MCF 10A (cell line): Measurements from ENCODE around the gene SDR42E2. TPM values are rescaled to one million over a fixed set of nuclear protein-coding genes. Genes with fewer than 3 reads are reported as not detected.
A peak's percentile ranks its signal among the peaks of the same experiment; 100 is the strongest.

Experiments
- BruUV-seq: library from RNA; stranded (reverse); fragments of 400-500 nt; replicated peaks from 2 replicates; lab custom pipeline; 2021; lab: Mats Ljungman, UMichigan
- CTCF ChIA-PET: fragments of 300-600 bp; sonication (Branson Sonifier 250); formaldehyde crosslinking; extraction: SDS; loops from one replicate; lab custom pipeline; 2021; ENCODE audit warnings: antibody characterized with exemption, inconsistent platforms; lab: Yijun Ruan, JAX
- POLR2A ChIA-PET: fragments of 300-600, 350-650 bp; sonication (Branson Sonifier 250); formaldehyde crosslinking; extraction: SDS; loops from one replicate; lab custom pipeline; 2020; ENCODE audit warnings: antibody characterized with exemption, inconsistent platforms; lab: Yijun Ruan, JAX
- DNase-seq: peaks from one replicate; pipeline ENCODE4 v3.0.0-alpha.2; 2018; ENCODE audit not compliant: unreplicated experiment
- H3K27ac Mint-ChIP-seq: one replicate; pipeline ENCODE4 v1.8.0; 2022; ENCODE audit warnings: mild to moderate bottlenecking, low read depth, mixed read lengths; ENCODE audit not compliant: unreplicated experiment
- H3K27me3 Mint-ChIP-seq: one replicate; pipeline ENCODE4 v1.8.0; 2022; ENCODE audit warnings: mixed read lengths; ENCODE audit not compliant: insufficient read depth, unreplicated experiment
- H3K36me3 Mint-ChIP-seq: one replicate; pipeline ENCODE4 v1.8.0; 2022; ENCODE audit warnings: mild to moderate bottlenecking, moderate library complexity, mixed read lengths; ENCODE audit not compliant: insufficient read depth, unreplicated experiment
- H3K4me1 Mint-ChIP-seq: one replicate; pipeline ENCODE4 v1.8.0; 2022; ENCODE audit warnings: mixed read lengths; ENCODE audit not compliant: insufficient read depth, unreplicated experiment
- H3K4me3 Mint-ChIP-seq: one replicate; pipeline ENCODE4 v1.8.0; 2022; ENCODE audit warnings: mild to moderate bottlenecking, moderate library complexity, mixed read lengths; ENCODE audit not compliant: unreplicated experiment
- H3K9me3 Mint-ChIP-seq: one replicate; pipeline ENCODE4 v1.8.0; 2022; ENCODE audit warnings: mixed read lengths; ENCODE audit not compliant: unreplicated experiment
- CTCF ChIP-seq: fragments of 200-600 bp; IDR thresholded peaks from one replicate; pipeline ENCODE4 v1.8.0; 2022; ENCODE audit warnings: antibody characterized with exemption, mild to moderate bottlenecking; ENCODE audit not compliant: unreplicated experiment
- intact Hi-C: fragments of 100-400 bp; cut with micrococcal nuclease; formaldehyde crosslinking; loops from 2 replicates; pipeline ENCODE4 v1.14.1; 2022
- total RNA-seq: library from RNA; stranded (reverse); gene quantifications from 2 replicates; pipeline ENCODE4 v1.2.3, GENCODE V29; 2022

The SDR42E2 gene
- total RNA-seq, 1 experiment from 2014 or later = not detected

DNA sequence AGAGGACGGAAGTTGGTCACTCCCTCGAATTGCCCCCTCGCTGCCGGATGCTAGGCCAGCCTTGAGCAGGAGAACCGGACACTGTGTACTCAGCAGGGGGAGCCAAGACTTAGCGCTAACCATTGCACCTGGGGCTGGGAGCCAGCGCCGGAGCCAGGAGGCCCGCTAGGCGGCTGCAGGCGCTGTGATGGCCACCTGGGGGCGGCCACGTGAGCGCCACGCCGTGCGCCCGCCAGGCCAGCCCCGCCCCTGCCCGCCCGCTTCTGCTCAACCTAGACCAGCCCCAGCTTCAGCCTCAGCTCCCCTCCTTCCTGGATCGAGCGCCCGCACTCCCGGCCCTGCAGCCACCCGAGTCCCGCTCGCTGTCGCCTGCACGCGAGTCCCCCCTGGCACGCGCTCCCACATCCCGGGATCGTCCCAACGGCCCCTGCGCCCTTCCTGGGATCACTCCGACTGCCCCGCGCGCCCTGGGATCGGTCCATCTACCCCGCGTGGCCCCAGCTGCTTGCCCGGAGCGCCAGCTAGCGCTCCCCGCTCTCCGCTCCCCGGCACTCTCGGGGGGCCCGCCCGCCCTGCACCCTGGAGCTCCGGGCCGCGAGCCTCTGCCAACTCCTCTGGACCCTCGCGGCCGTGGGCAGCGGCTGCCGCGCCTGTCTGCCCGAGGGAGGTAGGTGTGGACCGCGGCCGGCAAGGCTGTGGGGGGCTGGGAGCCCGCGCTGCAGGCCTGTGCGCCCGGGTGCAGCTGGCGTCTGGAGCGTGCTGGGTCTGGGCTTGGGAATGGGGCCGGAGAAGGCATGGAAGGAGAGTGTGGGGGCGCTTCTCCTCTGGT is 43.9 kb downstream of the SDR42E2 start, which contains the start of gene EEF2K:
Gene EEF2K (plus strand): TSS at position 266 of the 829 bp plus-strand sequence. CDS start 19,452 bp downstream, outside the sequence.
- Mint-ChIP-seq H3K27me3 (no peaks in the 10 kb centered on the region), H3K36me3 (peaks cover 10% of the 10 kb centered on the region), H3K9me3 (no peaks in the 10 kb centered on the region), H3K4me1 (peaks cover 19% of the 10 kb centered on the region), H3K27ac (peak within 1 kb of the TSS; percentile 70), H3K4me3 (peak within 1 kb of the TSS; percentile 79)
- POLR2A ChIA-PET = interaction anchor here (0.5 to 10.0 kb wide), 12 partner anchors 11 to 253 kb away, joined by 3 to 104 read pairs (median 6); partner anchors contain the start of genes POLR3E and UQCRC2
- no TSS peak for BruUV-seq
- peak; percentile 83 for TF ChIP-seq CTCF
- intact Hi-C loops = loop anchor here (1.0 kb wide), 2 partner anchors 26 to 91 kb away; partner anchors contain the start of gene POLR3E
- DNase-seq = peak; percentile 96
- CTCF ChIA-PET = interaction anchor here (0.6 to 5.0 kb wide), 12 partner anchors 9 to 94 kb away, joined by 3 to 32 read pairs (median 4); partner anchors contain the start of gene POLR3E

DNA sequence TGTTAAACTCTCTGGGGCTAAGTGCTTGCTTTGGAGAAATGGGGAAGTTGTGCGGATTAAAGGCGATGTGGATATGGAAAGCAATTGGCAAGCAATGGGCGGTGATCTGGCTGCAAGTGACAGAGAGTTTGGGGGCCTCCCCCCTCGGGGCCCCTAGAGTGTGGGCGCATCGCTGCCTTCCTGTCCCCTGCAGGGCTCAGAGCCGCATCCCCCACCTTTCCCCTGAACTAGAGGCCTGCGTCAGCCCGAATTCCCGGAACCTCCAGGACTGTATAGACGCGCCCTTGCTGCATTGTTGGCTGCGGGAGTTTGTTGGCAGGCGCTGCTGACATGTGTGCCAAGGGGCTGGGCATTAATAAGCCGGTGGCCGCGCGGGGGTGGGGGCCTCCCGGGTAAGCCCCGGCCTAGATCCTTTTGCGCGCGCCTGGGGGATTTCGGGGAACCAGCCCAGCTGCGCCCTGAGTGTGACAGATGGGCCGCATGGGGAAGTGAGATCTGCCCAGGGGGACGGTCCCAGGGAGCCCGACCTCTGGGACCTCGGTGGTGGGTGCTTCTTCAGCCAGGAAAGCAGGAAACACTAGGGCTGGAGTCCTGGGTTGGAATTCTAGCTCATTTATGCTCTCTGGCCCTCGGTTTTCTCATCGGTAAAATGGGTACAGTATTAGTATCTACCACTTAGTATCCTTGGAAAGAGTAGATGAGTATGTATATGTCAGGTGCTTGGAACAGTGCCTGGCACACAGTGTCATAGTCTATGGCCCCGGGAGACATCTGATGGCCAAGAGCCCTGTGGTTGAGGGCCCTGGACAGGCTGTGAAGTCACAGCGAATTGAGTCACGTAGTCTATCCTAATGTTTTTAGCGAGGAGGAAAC is 44.8 kb downstream of the SDR42E2 start:
- Mint-ChIP-seq H3K4me1 (peaks cover 19% of the 10 kb centered on the region), H3K36me3 (peaks cover 16% of the 10 kb centered on the region), H3K27me3 (no peaks in the 10 kb centered on the region), H3K27ac (peak overlapping the region; percentile 65), H3K9me3 (no peaks in the 10 kb centered on the region), H3K4me3 (peak overlapping the region; percentile 79)
- ChIA-PET CTCF (interaction anchor here (0.6 to 5.0 kb wide), 14 partner anchors 9 to 94 kb away, joined by 3 to 32 read pairs (median 4); partner anchors contain the start of gene POLR3E), POLR2A (interaction anchor here (0.5 to 10.0 kb wide), 20 partner anchors 8 to 1017 kb away, joined by 3 to 104 read pairs (median 4); partner anchors contain the start of genes POLR3E and UQCRC2)
- no TSS peak for BruUV-seq
- no peak for TF ChIP-seq CTCF
- DNase-seq = peak; percentile 87
- intact Hi-C loops = loop anchor here (1.0 kb wide), 2 partner anchors 25 to 90 kb away; partner anchors contain the start of gene POLR3E

DNA sequence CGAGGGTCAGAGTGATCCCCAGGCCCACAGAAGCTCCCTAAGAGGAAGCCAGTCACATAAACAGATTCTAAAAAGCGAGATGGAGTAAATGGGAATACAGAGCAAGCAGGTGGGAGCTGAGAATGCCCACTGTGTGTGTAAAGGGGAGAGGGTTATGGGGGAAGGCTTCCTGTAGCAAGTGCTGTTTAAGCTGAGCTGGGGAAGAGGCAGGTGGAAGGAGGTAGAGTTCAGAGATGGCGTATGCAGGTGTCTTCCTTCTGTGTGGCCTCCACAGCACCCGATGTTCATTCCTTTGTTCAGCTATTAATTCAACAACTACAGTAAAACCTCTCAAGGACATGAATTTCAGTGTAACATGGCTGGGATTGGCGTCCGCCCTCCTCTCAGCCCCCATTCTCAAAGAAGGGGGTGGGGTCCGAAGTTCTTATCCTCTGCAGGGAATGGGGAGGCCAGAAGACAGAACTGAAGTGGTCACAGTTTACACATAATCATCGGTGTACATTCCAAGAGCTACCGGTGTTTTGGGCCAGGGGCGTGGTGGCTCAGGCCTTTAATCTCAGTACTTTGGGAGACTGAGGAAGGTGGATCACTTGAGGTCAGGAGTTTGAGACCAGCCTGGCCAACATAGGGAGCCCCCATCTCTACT is 45.5 kb downstream of the SDR42E2 start:
- ChIA-PET POLR2A (interaction anchor here (0.6 to 10.0 kb wide), 18 partner anchors 8 to 1016 kb away, joined by 3 to 104 read pairs (median 4); partner anchors contain the start of gene POLR3E), CTCF (interaction anchor here (0.9 to 5.0 kb wide), 11 partner anchors 8 to 93 kb away, joined by 4 to 32 read pairs (median 5); partner anchors contain the start of gene POLR3E)
- Mint-ChIP-seq H3K27me3 (no peaks in the 10 kb centered on the region), H3K4me3 (peak overlapping the region; percentile 79), H3K27ac (peak overlapping the region; percentile 65), H3K36me3 (peaks cover 17% of the 10 kb centered on the region), H3K9me3 (no peaks in the 10 kb centered on the region), H3K4me1 (peaks cover 14% of the 10 kb centered on the region)
- TF ChIP-seq CTCF = no peak
- DNase-seq = no peak
- TSS peak; percentile 26 for BruUV-seq
- intact Hi-C loops = no loop called here
